Mesodermal cell (in vitro differentiated cells): Measurements from ENCODE around the gene SLC6A4.

Experiments
- H3K27ac ChIP-seq: 2 replicates; pipeline ENCODE4 v1.7.0; 2013; ENCODE audit warnings: mild to moderate bottlenecking, low read depth, low read length, moderate library complexity; ENCODE audit not compliant: severe bottlenecking
- H3K36me3 ChIP-seq: 2 replicates; pipeline ENCODE4 v1.7.1; 2013; ENCODE audit warnings: mild to moderate bottlenecking, low read length, moderate library complexity; ENCODE audit not compliant: control insufficient read depth, insufficient read depth
- H3K4me1 ChIP-seq: one replicate; pipeline ENCODE4 v1.7.1; 2013; ENCODE audit warnings: mild to moderate bottlenecking, low read length; ENCODE audit not compliant: insufficient read depth, control insufficient read depth, poor library complexity, severe bottlenecking
- H3K4me3 ChIP-seq: 2 replicates; pipeline ENCODE4 v1.7.0; 2013; ENCODE audit warnings: low read length, control low read depth, mild to moderate bottlenecking; ENCODE audit not compliant: insufficient read depth, poor library complexity, severe bottlenecking; ENCODE audit errors: extremely low read depth
- H3K9me3 ChIP-seq: 2 replicates; pipeline ENCODE4 v1.7.1; 2013; ENCODE audit warnings: mild to moderate bottlenecking, low read length, moderate library complexity; ENCODE audit not compliant: control insufficient read depth
- WGBS, 2 experiments: methylation state at CpG; one replicate each; pipeline ENCODE4 v1.1.5; 2013; ENCODE audit warnings: missing lambda C conversion rate in 2 of 2; ENCODE audit not compliant: insufficient coverage in 2 of 2; 5-methylcytosine and 5-hydroxymethylcytosine counted together

Gene SLC6A4

DNA sequence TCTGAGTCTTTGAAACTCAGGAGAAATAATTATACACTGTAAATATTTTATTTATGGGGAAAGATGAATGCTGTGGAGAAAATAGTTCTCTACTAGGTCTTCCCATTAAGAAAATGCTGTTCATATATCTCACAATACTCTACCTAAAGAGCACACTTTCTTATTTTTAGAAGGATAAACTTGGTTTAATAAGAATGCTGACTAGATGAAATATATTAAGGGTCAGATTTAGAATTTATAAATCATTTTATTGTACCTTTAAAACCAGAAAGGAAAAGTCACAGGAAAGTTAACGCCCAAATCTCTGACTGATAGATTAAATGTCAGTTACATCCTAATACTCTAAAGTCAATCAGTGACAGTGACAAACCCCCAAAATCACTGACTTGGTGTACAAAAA, 48.7 kb downstream of the SLC6A4 start:
- no peaks in the 10 kb centered on the region for H3K4me1 ChIP-seq
- H3K4me3 ChIP-seq = no peak overlapping the region
- H3K27ac ChIP-seq = no peak overlapping the region
- no peaks in the 10 kb centered on the region for H3K9me3 ChIP-seq
- peaks cover 51% of the 10 kb centered on the region for H3K36me3 ChIP-seq
- no CpG with 5 or more reads among the region's 1 CpG for WGBS, 2 experiments

DNA sequence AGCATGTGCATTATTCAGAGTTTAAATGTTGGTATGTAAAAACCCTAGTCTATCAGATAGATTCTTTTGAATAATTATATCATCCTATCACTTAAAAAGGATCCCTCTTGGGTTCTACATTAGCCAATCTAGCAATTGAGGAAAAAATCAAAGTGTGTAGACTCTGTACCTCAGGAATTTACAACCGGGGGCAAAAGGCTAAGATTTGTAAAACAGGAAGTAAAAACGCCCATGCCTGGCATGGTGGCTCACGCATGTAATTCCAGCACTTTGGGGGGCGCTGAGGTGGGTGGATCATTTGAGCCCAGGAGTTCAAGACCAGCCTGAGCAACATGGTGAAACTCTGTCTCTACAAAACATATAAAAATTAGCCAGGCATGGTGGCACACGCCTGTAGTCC, 58.6 kb downstream of the SLC6A4 start:
- Histone ChIP-seq H3K4me1 (no peaks in the 10 kb centered on the region), H3K27ac (no peak overlapping the region), H3K9me3 (no peaks in the 10 kb centered on the region), H3K36me3 (peaks cover 51% of the 10 kb centered on the region), H3K4me3 (no peak overlapping the region)
- 96 to 97% methylated on average over 4 to 5 of the region's 5 CpGs for WGBS, 2 experiments

- no CpG with 5 or more reads among the region's 1 CpG for WGBS, 2 experiments
- no peaks in the 10 kb centered on the region for H3K4me1 ChIP-seq
- peaks cover 33% of the 10 kb centered on the region for H3K36me3 ChIP-seq
- no peak overlapping the region for H3K27ac ChIP-seq
- no peaks in the 10 kb centered on the region for H3K9me3 ChIP-seq
- H3K4me3 ChIP-seq = no peak overlapping the region
Measured at GRCh38 chr17:30174556-30174955, 60.9 kb downstream of the SLC6A4 start.

- Histone ChIP-seq H3K36me3 (peaks cover 30% of the 10 kb centered on the region), H3K9me3 (no peaks in the 10 kb centered on the region), H3K27ac (no peak overlapping the region), H3K4me3 (no peak overlapping the region), H3K4me1 (no peaks in the 10 kb centered on the region)
- no CpG with 5 or more reads among the region's 2 CpGs for WGBS, 2 experiments
Measured at GRCh38 chr17:30173649-30174048, 61.8 kb downstream of the SLC6A4 start.

DNA sequence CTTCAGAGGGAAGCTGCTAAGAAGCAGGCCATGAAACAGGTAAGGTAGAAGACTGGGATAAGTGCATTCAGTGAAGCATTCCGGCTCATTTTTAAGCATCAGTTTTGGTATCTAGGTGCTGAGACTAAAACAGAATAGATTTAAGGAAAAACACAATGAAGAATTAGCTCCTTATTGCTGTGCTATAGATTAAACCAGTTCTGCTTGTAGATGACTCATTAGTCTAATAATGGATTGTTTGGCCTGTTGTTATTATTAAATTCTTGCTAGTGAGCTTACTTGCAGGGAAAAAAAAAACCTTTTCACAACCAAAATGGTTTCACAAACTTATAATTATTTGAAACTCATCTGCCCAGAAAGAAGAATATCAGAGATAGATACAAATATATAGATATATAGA, 62.9 kb downstream of the SLC6A4 start:
- Histone ChIP-seq H3K27ac (no peak overlapping the region), H3K4me3 (no peak overlapping the region), H3K4me1 (no peaks in the 10 kb centered on the region), H3K9me3 (no peaks in the 10 kb centered on the region), H3K36me3 (peaks cover 24% of the 10 kb centered on the region)
- WGBS, 2 experiments = 100% methylated on average over 1 of the region's 1 CpG; no CpG with 5 or more reads in 1 of the 2 experiments

DNA sequence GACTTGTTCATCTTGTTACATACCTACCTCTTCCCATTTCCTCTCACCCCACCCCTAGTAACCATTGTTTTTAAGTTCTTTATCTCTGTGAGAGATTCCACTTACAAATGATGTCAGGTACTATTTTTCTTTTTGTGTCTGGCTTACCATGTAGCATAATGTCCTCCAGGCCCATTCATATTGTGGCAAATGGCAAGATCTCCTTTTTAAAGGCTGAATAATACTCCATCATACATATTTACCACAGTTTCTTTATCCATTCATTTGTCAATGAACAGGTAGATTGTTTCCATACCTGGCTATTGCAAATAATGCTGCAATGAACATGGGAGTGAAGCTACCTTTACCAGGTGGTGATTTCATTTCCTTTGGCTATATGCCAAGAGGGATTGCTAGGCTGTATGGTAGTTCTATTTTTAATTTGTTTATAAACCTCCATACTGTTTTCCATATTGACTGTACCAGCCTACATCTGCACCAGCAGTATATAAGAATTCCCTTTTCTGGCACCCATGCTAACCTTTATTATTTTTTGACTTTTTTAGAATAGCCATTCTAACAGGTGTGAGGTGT, 65.0 kb downstream of the SLC6A4 start:
- no peaks in the 10 kb centered on the region for H3K9me3 ChIP-seq
- H3K4me1 ChIP-seq = no peaks in the 10 kb centered on the region
- H3K4me3 ChIP-seq = no peak overlapping the region
- H3K27ac ChIP-seq = no peak overlapping the region
- peaks cover 23% of the 10 kb centered on the region for H3K36me3 ChIP-seq

- H3K9me3 ChIP-seq = no peaks in the 10 kb centered on the region
- H3K4me1 ChIP-seq = no peaks in the 10 kb centered on the region
- no peak overlapping the region for H3K27ac ChIP-seq
- no peak overlapping the region for H3K4me3 ChIP-seq
- H3K36me3 ChIP-seq = peaks cover 13% of the 10 kb centered on the region
- 83% methylated on average over 1 of the region's 1 CpG; no CpG with 5 or more reads in 1 of the 2 experiments for WGBS, 2 experiments
Measured at GRCh38 chr17:30165960-30166359, 69.5 kb downstream of the SLC6A4 start.

GRCh38 chr17:30165147-30165546, 70.3 kb downstream of the SLC6A4 start:
- no peaks in the 10 kb centered on the region for H3K4me1 ChIP-seq
- H3K9me3 ChIP-seq = no peaks in the 10 kb centered on the region
- WGBS, 2 experiments = 82 to 96% methylated on average over 1 to 2 of the region's 3 CpGs
- no peak overlapping the region for H3K27ac ChIP-seq
- H3K4me3 ChIP-seq = no peak overlapping the region
- H3K36me3 ChIP-seq = peaks cover 13% of the 10 kb centered on the region

- Histone ChIP-seq H3K4me1 (no peaks in the 10 kb centered on the region), H3K36me3 (peaks cover 17% of the 10 kb centered on the region), H3K4me3 (no peak overlapping the region), H3K9me3 (no peaks in the 10 kb centered on the region), H3K27ac (no peak overlapping the region)
- WGBS, 2 experiments = 94 to 100% methylated on average over 3 to 4 of the region's 4 CpGs
Measured at GRCh38 chr17:30164531-30164930, 71.0 kb downstream of the SLC6A4 start.

GRCh38 chr17:30161601-30162000, 73.9 kb downstream of the SLC6A4 start:
- H3K4me3 ChIP-seq = no peak overlapping the region
- peaks cover 31% of the 10 kb centered on the region for H3K36me3 ChIP-seq
- no peaks in the 10 kb centered on the region for H3K4me1 ChIP-seq
- H3K9me3 ChIP-seq = peaks cover 7% of the 10 kb centered on the region
- H3K27ac ChIP-seq = no peak overlapping the region

DNA sequence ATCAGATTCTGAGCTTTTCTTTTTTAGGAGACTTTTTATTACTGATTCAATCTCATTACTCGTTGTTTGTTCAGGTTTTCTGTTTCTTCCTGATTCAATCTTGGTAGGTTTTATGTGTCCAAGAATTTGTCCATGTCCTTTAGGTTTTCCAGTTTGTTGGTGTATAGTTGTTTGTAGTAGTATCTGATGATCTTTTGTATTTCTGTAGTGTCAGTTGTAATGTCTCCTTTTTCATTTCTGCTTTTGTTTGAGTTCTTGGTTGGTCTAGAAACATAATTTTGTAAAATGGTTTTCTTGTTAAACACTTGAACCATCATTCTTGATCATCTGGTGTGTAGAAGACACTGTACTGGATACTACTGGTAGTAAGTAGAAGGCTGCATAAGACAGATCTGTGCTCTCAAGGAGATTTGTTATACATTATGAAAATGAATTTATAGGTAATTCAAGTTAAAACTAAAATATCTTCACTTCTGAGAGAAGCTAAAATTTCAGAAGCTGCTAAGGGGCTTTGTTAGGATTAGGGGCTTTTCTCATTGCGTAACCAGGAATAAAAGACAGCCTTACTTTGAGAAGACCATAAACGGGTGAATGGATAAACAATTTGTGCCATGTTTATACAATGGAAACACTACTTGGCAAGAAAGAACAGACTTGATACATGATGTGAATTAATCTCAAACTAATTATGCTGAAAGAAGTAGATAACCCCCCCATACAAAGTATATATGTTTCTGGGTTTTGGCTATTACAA, 74.9 kb downstream of the SLC6A4 start:
- H3K4me1 ChIP-seq = no peaks in the 10 kb centered on the region
- 100% methylated on average over 1 of the region's 3 CpGs; no CpG with 5 or more reads in 1 of the 2 experiments for WGBS, 2 experiments
- H3K9me3 ChIP-seq = peaks cover 7% of the 10 kb centered on the region
- H3K27ac ChIP-seq = no peak overlapping the region
- H3K4me3 ChIP-seq = no peak overlapping the region
- H3K36me3 ChIP-seq = peaks cover 37% of the 10 kb centered on the region
